HG02870 (cell line): ENCODE measurements around the gene FILIP1L.

ENCODE experiments used
- ATAC-seq: cut with Tn5 transposase; IDR thresholded peaks from one replicate; pipeline ENCODE4 v1.9.1; 2021; ENCODE audit warnings: mild to moderate bottlenecking, moderate library complexity; ENCODE audit not compliant: unreplicated experiment

Gene FILIP1L

GRCh38 chr3:99900248-99900647 lies 214.1 kb downstream of the FILIP1L start:
- ATAC-seq, result no peak

GRCh38 chr3:99899603-99900002 lies 214.7 kb downstream of the FILIP1L start:
- ATAC-seq, result no peak

- ATAC-seq, result no peak
Observed at GRCh38 chr3:99896482-99896881, 217.8 kb downstream of the FILIP1L start.

- ATAC-seq, result no peak
Observed at GRCh38 chr3:99895703-99896441, 218.4 kb downstream of the FILIP1L start.

GRCh38 chr3:99895131-99895696 lies 219.1 kb downstream of the FILIP1L start:
- no peak for ATAC-seq

GRCh38 chr3:99892332-99892731 lies 222.0 kb downstream of the FILIP1L start:
- no peak for ATAC-seq

- ATAC-seq, result no peak
Observed at GRCh38 chr3:99891610-99892285, 222.6 kb downstream of the FILIP1L start.

- no peak for ATAC-seq
Observed at GRCh38 chr3:99885851-99886250, 228.4 kb downstream of the FILIP1L start.

- no peak for ATAC-seq
Observed at GRCh38 chr3:99885085-99885484, 229.2 kb downstream of the FILIP1L start.

GRCh38 chr3:99884484-99884883 lies 229.8 kb downstream of the FILIP1L start:
- ATAC-seq, result no peak

GRCh38 chr3:99883693-99884092 lies 230.6 kb downstream of the FILIP1L start:
- ATAC-seq, result no peak

GRCh38 chr3:99883138-99883461 lies 231.2 kb downstream of the FILIP1L start:
- no peak for ATAC-seq

- ATAC-seq, result no peak
Observed at GRCh38 chr3:99882436-99883137, 231.7 kb downstream of the FILIP1L start.

GRCh38 chr3:99881121-99881524 lies 233.2 kb downstream of the FILIP1L start:
- ATAC-seq, result no peak

- ATAC-seq, result no peak
Observed at GRCh38 chr3:99879275-99879674, 235.0 kb downstream of the FILIP1L start.

- peak; percentile 60 for ATAC-seq
Observed at GRCh38 chr3:99878005-99878404, 236.3 kb downstream of the FILIP1L start.

GRCh38 chr3:99877031-99877579 lies 237.2 kb downstream of the FILIP1L start:
- ATAC-seq, result no peak

GRCh38 chr3:99875929-99876841 lies 238.1 kb downstream of the FILIP1L start:
- peak; percentile 69 for ATAC-seq

GRCh38 chr3:99875581-99875928 lies 238.7 kb downstream of the FILIP1L start:
- no peak for ATAC-seq

GRCh38 chr3:99874237-99875002 lies 239.9 kb downstream of the FILIP1L start:
- ATAC-seq, result no peak
